Lower leg skin (tissue), 4 donors: Measurements from ENCODE around the gene UBL4B. TPM values are rescaled to one million over a fixed set of nuclear protein-coding genes. Genes with fewer than 3 reads are reported as not detected.
A peak's percentile ranks its signal among the peaks of the same experiment; 100 is the strongest.
"Not testable (repeated sequence)": the region's sequence is repeated elsewhere in the genome, so short reads cannot be mapped to it uniquely, and the experiment has no call there.

Experiments used
- DNase-seq, 2 donors: peaks; one replicate each; pipeline ENCODE4 v3.0.0-alpha.2; 2019; ENCODE audit warnings: low spot score in 2 of 2
- H3K4me3 ChIP-seq: fragments of 200-600 bp; sonication (generic); 2 replicates; pipeline ENCODE4 v1.5.1; 2017; ENCODE audit warnings: mild to moderate bottlenecking, low read depth; ENCODE audit not compliant: poor library complexity, severe bottlenecking
- CTCF ChIP-seq, 3 donors: fragments of 450-650 bp; IDR thresholded peaks; one replicate each; pipeline ENCODE4 v1.5.1; 2016; ENCODE audit warnings: antibody characterized with exemption in 3 of 3, mild to moderate bottlenecking in 3 of 3, moderate library complexity in 2 of 3
- POLR2A ChIP-seq, 2 donors: fragments of 450-650 bp; IDR thresholded peaks; one replicate each; pipeline ENCODE4 v1.6.1; 2016 to 2017; ENCODE audit warnings: antibody characterized with exemption in 2 of 2, mild to moderate bottlenecking in 1 of 2, moderate library complexity in 1 of 2
- WGBS, 2 donors: methylation state at CpG; one replicate each; pipeline ENCODE4 v1.1.5; 2018; 5-methylcytosine and 5-hydroxymethylcytosine counted together
- intact Hi-C: fragments of 100-400 bp; cut with DNase I; formaldehyde crosslinking; loops from one replicate; pipeline ENCODE4 v1.15.0; 2023; ENCODE audit warnings: low total_unique reads
- total RNA-seq, 4 donors: library from RNA; depleted of rRNA; stranded (reverse); fragments of >200 nt; gene quantifications; one replicate each; pipeline ENCODE4 v1.1.0, GENCODE V29; 2016

The UBL4B gene
- total RNA-seq, 4 donors from 2014 or later = 3.0 TPM; not detected in 3

DNA sequence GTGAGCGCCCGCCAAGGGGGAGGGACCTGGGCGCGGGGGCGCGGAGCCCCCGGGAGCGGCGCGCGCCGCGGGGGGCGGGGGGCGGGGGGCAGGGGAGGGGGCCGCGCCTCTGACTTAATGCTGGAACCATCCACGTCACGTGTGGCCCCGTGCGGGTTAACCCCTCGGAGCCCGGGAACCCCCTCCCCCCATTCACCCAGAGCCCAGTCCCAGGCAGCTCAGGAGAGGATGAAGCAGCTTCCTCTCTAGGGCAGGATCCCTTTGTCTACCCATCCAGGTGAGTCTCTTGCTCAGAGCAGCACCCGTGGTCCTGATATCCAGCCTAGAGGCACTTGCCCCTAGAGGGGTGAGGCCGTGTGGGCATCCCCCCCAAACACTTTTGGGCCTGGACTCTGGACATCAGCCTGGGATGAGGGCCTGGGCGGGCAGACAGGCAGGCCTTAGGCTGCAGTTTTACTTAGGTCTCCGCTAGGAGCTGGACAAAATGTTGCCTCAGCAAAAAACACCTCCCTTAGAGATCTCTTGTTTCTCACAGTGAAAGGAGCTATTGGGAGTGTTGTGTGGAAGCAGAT, 41.5 kb upstream of the UBL4B start, which contains the start of gene ALX3:
TSS of gene ALX3 (minus strand) at position 2 of the 572 bp plus-strand sequence. CDS start 60 bp downstream, outside the sequence.
- 13 to 16% methylated on average over 16 to 23 of the region's 27 CpGs for WGBS, 2 donors
- intact Hi-C loops = no loop called here
- TF ChIP-seq CTCF (IDR thresholded peaks at IDR 0.05) (no peak), POLR2A (IDR thresholded peaks at IDR 0.05) (no peak)
- peak within 1 kb of the TSS; percentile 2 for H3K4me3 ChIP-seq
- DNase-seq = no peak

- intact Hi-C loops = no loop called here
- H3K4me3 ChIP-seq = no peak overlapping the region
- DNase-seq = no peak
- no peak for TF ChIP-seq POLR2A (IDR thresholded peaks at IDR 0.05)
- TF ChIP-seq CTCF (IDR thresholded peaks at IDR 0.05) = no peak
- 85 to 89% methylated on average over 4 of the region's 4 CpGs for WGBS, 2 donors
Measured at GRCh38 chr1:110074166-110074565, 38.1 kb upstream of the UBL4B start.

DNA sequence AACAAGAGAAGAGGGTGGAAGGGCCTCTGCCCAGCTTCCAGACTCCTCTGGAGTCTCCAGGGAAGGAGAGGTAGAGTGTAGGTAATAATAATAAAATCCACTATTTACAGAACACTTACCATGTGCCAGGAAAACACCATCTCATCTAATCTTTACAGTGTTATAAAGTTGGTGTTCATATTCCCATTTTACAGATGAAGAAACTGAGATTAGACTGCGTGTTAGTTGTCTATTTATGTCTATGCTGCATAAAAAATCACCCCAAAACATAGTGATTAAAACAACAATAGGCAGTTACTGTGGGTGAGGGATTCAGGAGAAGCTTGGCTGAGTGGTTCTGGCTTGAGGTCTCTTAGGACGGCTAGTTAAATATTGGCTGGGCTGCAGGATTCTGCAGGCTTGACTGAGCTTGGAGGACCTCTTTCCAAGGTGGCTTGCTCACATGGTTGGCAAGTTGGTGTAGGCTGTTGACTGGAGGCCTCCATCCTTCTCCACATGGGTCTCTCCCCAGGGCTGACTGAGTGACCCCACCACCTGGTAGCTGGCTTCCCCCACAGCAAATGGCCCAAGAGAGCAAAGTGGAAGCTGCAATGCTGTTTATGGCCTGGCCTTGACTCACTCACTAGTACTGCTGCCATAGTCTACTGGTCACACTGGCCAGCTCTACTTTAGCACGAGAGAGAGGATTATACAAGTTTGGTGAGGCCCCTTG, 35.3 kb upstream of the UBL4B start:
- WGBS, 2 donors = 85 to 93% methylated on average over 3 of the region's 3 CpGs
- intact Hi-C loops = no loop called here
- no peak overlapping the region for H3K4me3 ChIP-seq
- TF ChIP-seq CTCF (IDR thresholded peaks at IDR 0.05) (no peak), POLR2A (IDR thresholded peaks at IDR 0.05) (no peak)
- DNase-seq = no peak

GRCh38 chr1:110079995-110080394, 32.2 kb upstream of the UBL4B start:
- 100% methylated on average over 2 of the region's 2 CpGs for WGBS, 2 donors
- DNase-seq, H3K4me3 ChIP-seq, intact Hi-C loops: not testable (repeated sequence)

GRCh38 chr1:110081061-110081460, 31.2 kb upstream of the UBL4B start:
- intact Hi-C loops = no loop called here
- DNase-seq = no peak
- TF ChIP-seq CTCF (IDR thresholded peaks at IDR 0.05) (no peak), POLR2A (IDR thresholded peaks at IDR 0.05) (no peak)
- H3K4me3 ChIP-seq = no peak overlapping the region
- 79 to 87% methylated on average over 5 of the region's 5 CpGs for WGBS, 2 donors

DNA sequence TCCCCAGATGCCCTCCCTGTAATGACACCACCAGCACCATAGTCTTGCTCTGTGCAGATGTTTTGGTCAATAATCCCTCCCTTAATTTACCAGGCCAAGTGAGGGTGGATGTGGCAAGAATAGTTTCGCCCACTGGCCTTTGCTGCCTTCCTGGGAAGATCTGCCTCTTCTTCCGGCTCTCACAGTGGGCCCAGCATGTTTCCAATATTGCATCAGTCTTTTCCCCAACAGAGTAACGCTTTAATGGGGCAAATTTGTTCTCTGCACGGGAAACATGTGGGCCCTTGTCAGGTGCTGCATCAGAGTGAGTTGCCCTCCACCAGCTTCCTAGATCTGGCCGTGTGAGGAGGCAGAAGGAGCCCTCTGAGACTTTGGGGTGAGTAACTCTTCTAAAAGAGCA, 29.8 kb upstream of the UBL4B start:
- H3K4me3 ChIP-seq = no peak overlapping the region
- intact Hi-C loops = no loop called here
- DNase-seq = no peak
- TF ChIP-seq POLR2A (IDR thresholded peaks at IDR 0.05) (no peak), CTCF (IDR thresholded peaks at IDR 0.05) (no peak)
- WGBS, 2 donors = 91 to 98% methylated on average over 5 of the region's 5 CpGs
